Measurements from ENCODE around the gene ARID3C.

- no peak for TF ChIP-seq CTCF (conservative IDR thresholded peaks at IDR 0.05 in 1 of 2, IDR thresholded peaks at IDR 0.05 in 1 of 2; ENCODE audit: extremely low read depth in 1 of 2, insufficient read depth in 1 of 2, low read depth in 1 of 2, low read length in 2 of 2)
- no peak for TF ChIP-seq EZH2 (IDR thresholded peaks at IDR 0.05; ENCODE audit: borderline replicate concordance, low read length)
Measured at GRCh38 chr9:34575241-34575640, 53.6 kb downstream of the ARID3C start.
